ENCODE data around the gene TAX1BP1.

Gene TAX1BP1

GRCh38 chr7:27746486-27746885, 6.5 kb downstream of the TAX1BP1 start:
- no peak overlapping the region for H3K4me3 ChIP-seq (replicated peaks in 1 of 2; ENCODE audit: low read depth in 2 of 2, low read length in 2 of 2)
- TF ChIP-seq CTCF (IDR thresholded peaks at IDR 0.05; ENCODE audit: low read depth, low read length) = no peak
- DNase-seq (ENCODE audit: low read depth in 2 of 2) = no peak

GRCh38 chr7:27746978-27747377, 7.0 kb downstream of the TAX1BP1 start:
- peak in 1 of 2 donors; percentile 14 for DNase-seq (ENCODE audit: low read depth in 2 of 2)
- TF ChIP-seq CTCF (IDR thresholded peaks at IDR 0.05; ENCODE audit: low read depth, low read length) = no peak
- H3K4me3 ChIP-seq (replicated peaks in 1 of 2; ENCODE audit: low read depth in 2 of 2, low read length in 2 of 2) = no peak overlapping the region

- H3K4me3 ChIP-seq (replicated peaks in 1 of 2; ENCODE audit: low read depth in 2 of 2, low read length in 2 of 2) = no peak overlapping the region
- DNase-seq (ENCODE audit: low read depth in 2 of 2) = no peak
- TF ChIP-seq CTCF (IDR thresholded peaks at IDR 0.05; ENCODE audit: low read depth, low read length) = no peak
Observed at GRCh38 chr7:27747589-27748368, 7.8 kb downstream of the TAX1BP1 start.

- no peak overlapping the region for H3K4me3 ChIP-seq (replicated peaks in 1 of 2; ENCODE audit: low read depth in 2 of 2, low read length in 2 of 2)
- no peak for DNase-seq (ENCODE audit: low read depth in 2 of 2)
- no peak for TF ChIP-seq CTCF (IDR thresholded peaks at IDR 0.05; ENCODE audit: low read depth, low read length)
Observed at GRCh38 chr7:27750316-27750715, 10.4 kb downstream of the TAX1BP1 start.

- DNase-seq (ENCODE audit: low read depth in 2 of 2) = no peak
- no peak for TF ChIP-seq CTCF (IDR thresholded peaks at IDR 0.05; ENCODE audit: low read depth, low read length)
- no peak overlapping the region for H3K4me3 ChIP-seq (replicated peaks in 1 of 2; ENCODE audit: low read depth in 2 of 2, low read length in 2 of 2)
Observed at GRCh38 chr7:27751888-27752660, 12.1 kb downstream of the TAX1BP1 start.

GRCh38 chr7:27753863-27754262, 13.9 kb downstream of the TAX1BP1 start:
- H3K4me3 ChIP-seq (replicated peaks in 1 of 2; ENCODE audit: low read depth in 2 of 2, low read length in 2 of 2) = no peak overlapping the region
- DNase-seq (ENCODE audit: low read depth in 2 of 2) = no peak
- no peak for TF ChIP-seq CTCF (IDR thresholded peaks at IDR 0.05; ENCODE audit: low read depth, low read length)
